CD4-positive, alpha-beta T cell treated with Interleukin-17A for 4 hours (primary cell): Measurements from ENCODE around the gene RMRP.
"Not testable (repeated sequence)": the region's sequence is repeated elsewhere in the genome, so short reads cannot be mapped to it uniquely, and the experiment has no call there.

Source experiments
- DNase-seq: peaks from one replicate; pipeline ENCODE4 v3.0.0-alpha.2; 2020; ENCODE audit warnings: mixed read lengths

The RMRP gene

DNA sequence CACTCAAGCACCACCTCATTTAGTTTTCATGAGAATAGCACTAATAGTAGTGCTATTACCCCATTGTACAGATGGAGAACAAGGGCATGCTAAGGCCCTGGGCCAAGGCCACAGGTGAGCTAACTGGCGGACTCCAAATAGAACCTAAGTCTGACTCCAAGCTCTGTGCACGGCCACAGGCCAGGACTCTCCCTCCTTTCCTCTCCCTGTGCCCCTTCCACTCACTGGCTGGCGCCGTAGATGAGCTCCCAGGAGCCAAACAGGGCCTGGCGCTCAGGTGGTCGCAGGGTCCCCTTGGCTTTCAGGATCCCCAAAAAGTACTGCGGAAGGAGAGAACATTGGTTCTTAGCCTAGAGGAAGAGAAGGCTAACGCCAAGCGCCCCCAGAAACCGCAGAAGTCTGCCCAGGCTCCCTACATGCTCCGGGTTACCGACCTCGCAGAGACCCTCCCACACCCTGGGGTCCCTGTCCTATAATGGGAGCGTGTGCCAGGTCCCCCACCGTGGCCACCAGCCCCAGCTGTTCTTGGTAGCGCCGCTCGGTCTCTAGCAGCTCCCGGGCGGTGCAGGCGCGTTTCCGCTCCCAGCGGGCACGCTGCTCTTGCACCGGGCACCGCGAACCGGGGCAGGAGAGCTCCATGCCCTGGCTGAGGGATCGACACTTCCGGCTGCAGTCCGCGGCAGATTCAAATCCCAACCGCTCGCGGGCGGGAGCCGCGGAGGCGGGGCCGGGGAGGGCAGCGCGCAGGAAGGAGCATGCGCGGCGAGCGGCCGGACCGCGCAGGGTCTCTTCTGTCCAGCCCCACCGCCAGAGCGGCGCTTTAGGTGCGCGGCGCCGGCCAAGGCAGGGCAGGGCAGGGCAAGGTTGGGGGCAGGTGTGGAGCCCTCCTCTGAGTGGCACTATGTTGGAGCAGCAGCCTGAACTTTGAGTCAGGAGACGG lies 7.0 kb upstream of the RMRP start, which contains the start of gene ARHGEF39:
TSS of gene ARHGEF39 (minus strand) at position 665 of the 940 bp plus-strand sequence. CDS start at position 639, 26 bp downstream.
- peak; percentile 71 for DNase-seq

DNA sequence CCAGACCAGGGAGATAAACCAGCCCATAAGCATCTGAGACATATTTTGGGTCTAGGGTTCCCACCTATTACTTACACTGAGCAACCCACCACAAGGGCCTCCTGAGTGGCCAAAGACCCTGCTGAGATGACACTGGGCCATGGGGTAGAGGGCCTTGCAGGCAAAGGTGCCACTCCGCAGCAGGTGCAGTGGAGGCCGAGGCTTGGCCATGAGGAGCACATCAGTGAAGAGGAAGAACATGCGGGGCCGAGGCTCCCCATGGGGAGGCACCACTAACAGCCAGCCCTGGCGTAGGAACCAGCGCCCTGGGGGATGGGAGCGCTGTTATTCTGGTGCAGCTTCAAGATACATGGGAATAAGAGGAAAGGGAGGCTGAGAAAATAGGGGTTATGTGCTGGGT lies 4.6 kb upstream of the RMRP start:
- DNase-seq: no peak

DNA sequence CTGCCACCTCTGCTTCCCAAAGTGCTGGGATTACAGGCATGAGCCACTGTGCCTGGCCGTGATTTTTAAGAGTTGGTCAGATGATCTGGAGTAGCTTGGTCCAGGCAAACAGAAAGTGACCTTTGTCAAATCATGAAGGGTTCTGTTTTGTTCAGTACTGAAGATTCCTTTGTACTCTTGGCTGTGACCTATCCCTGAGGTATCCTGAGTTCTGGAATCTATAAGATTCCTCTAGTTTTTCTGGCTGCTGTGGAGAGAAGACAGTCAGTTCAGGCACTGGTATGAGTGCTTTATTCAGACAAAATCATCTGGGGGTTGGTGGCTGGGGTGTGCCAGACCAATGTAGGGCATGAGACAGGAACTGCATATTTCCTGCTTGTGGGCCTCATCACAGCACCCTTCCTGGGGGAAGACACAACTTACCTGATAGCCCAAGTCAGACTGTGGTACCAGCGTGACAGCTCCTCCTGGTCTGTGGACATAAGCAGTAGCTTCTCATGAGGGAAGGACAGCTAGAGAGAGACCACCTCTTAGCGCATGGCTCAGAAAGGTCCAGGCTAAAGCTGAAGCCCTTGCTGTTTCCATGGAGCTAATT lies 4.0 kb upstream of the RMRP start:
- DNase-seq: peak; percentile 69

DNA sequence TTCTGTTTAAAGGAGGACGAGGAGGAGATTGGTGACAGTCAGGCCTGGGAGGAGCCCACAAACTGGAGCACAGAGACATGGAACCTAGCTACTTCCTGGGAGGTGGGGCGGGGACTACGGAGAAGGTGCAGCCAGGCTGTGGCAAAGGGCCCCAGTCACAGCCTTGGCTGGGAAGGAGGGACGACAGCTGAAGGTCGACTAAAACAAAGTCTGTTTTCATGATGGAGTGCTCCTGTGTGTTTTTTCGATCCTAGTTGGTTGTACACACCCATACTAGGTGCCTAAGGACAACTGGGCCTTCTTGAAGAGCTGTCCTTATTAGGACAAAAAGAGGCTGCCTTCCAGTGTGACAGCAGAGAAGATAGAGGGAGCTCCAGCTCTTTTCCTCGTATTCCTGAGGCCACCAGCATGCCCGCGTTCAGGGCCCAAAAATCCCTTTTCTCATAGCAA lies 3.2 kb upstream of the RMRP start:
- no peak for DNase-seq

DNA sequence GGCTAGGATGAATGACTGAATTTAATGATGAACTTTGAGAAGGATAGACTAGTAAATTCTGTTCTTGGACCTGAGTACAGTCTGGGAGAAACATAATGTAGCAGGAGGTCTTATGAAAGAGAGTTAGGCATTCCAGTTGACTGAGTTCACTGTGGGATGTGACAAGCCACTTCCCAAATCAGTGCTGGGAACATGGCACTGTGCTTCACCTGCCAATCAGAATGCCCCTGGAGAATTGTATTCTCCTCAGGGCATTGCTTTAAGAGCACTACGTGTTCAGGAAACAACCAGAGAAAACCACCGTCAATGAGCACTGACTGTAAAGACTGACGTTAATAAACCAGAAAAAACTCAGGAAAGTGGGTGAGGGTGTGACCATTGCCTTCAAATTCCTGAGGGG lies 1.5 kb upstream of the RMRP start:
- no peak for DNase-seq

DNA sequence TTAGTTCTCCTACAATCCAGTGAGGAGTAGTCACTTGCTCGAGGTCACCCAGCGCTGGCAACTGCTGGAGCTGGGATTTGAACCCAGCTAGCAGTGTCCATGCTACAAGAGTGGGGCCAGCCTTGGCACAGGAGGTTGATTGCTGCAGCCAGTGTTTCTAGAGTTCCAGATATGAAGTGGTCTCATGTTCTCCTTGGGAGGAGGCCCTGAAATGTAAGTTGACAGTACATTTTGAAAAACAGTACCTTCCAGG lies 1.1 kb upstream of the RMRP start:
- DNase-seq: no peak

DNA sequence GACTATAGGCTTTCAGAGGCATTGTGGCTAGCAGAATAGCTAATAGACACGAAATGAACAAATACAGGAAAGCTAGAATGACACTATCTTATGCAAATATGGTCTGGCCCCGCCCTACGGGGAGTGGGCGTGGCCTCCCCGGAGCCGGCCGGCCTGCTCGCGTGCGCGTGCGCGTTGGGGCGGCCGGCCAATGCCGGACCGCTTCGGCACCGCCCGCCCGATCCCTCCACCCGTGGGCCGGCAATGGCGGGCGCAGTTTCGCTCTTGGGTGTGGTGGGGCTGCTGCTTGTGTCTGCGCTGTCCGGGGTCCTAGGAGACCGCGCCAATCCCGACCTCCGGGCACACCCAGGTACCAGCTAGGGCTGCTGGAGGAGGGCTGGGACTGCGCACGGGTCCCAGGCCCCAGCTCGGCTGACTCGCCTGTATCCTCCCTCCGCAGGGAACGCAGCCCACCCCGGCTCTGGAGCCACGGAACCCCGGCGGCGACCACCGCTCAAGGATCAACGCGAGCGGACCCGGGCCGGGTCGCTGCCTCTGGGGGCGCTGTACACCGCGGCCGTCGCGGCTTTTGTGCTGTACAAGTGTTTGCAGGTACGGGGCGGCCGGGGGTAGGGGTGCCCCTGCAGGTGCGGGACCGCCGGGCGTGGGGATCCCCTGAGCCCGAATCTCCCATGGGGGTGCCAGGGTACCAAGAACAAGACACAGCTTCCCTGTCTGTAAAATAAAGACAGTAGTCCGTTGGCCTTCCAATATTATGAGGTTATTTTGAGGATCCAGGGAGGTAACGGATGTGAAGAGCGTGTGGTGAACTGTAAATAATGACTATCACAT lies 533 bp upstream of the RMRP start, which contains the start of gene CCDC107:
TSS of gene CCDC107 (plus strand) at position 156 of the 831 bp plus-strand sequence. CDS start at position 244, 88 bp downstream.
- peak; percentile 86 for DNase-seq

DNA sequence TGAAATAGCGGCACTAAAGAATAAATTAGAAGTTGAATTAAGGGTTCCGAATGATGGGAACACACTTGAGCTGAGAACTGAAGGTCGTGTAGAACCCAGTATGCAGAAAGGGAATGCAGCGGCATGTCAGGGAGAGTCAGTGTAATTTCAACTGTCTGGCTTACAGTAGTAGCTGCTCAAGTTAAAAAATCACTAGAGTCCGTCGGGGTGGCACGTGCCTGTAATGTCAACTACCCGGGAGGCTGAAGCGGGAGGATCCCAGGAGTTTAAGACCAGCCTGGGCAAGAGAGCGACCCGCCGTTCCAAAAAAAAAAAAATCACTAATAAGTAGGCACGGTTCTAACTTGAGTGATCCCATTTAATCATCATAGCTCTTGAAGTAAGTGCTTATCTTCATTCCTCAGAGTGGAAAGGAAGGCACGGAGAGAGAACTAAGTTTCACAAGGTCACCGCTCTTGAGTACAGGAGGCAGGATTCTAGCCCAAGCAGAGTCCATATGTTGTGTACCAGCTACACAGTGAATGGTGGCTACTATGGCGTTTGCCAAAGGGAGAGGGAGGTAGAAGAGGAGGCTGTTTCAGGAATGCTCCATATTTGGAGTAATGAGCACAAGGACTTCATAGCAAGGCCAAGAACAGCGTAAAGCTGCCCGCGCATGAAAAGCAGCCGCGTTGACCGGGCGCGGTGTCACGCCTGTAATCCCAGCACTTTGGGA lies 831 bp downstream of the RMRP start:
- no peak for DNase-seq

DNA sequence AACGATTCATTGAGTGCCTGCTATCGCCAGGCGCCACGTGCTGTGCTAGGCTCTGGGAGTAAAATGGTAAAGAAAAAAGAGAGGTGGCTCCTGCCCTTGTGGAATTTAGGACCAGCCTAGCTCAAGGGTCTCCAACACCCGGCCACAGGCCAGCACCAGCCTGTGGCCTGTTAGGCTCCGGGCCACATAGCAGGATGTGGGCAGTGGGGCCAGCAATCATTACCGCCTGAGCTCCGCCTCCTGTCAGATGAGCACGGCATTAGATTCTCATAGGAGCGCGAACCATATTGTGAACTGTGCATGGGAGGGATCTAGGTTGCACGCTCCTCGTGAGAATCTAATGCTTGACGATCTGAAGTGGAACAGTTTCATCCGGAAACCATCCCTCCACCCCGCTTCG lies 1.5 kb downstream of the RMRP start:
- no peak for DNase-seq

DNA sequence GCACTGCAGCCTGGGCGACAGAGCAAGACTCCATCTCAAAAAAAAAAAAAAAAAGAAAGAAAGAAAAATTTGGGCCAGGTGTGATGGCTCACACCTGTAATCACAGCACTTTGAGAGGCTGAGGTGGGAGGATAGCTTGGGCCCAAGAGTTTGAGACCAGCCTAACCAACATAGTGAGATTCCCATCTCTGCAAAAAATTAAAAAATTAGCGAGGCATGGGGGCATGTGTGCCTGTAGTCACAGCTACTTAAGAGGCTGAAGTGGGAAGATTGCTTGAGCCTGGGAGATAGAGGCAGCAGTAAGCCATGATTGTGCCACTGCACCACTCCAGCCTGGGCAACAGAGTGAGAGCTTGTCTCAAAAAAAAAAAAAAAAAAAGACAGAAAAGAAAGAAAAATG lies 4.2 kb downstream of the RMRP start:
- no peak for DNase-seq

DNA sequence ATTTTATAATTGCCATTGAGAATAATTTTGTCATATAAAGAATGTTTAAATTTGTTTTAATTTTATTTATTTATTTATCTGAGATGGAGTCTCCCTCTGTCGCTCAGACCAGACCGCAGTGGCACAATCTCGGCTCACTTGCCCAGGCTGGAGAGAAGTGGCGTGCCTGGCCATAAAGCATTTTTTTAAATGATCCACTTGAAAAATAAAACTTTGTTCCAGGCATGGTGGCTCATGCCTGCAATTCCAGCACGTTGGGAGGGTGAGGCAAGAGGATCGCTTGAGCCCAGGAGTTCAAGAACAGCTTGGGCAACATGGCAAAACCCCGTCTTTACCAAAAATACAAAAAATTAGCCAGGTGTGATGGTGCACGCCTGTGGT lies 5.0 kb downstream of the RMRP start:
- DNase-seq: no peak

DNA sequence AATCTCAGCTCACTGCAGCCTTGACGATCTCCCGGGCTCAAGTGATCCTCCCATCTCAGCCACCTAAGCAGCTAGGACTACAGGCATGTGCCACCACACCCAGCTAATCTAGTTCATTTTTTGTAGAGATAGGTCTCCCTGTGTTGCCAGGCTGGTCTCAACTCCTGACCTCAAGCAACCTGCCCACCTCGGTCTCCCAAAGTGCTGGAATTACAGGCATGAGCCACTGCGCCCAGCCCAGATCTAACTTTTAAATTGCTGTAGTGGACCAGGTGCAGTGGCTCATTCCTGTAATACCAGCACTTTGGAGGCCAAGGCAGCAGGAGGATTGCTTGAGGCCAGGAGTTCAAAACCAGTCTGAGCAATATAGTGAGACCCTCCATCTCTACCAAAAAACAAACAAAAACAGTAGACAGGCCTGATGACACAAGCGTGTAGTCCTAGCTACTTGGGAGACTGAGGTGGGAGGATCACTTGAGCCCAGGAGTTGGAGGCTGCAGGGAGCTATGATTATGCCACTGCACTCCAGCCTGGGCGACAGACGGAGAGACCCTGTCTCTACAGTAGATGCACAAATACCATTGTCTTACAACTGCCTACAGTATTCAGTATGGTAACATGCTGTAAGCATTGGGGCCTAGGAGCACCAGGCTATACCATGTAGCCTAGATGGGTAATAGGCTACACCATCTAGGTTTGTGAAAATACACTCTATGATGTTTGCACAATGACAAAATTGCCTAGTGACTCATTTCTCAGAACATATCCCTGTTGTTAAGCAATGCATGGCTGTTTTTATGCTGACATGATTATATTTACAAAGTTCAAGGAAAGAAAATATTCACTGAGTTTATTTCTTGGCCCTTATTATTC lies 5.6 kb downstream of the RMRP start:
- DNase-seq: no peak

DNA sequence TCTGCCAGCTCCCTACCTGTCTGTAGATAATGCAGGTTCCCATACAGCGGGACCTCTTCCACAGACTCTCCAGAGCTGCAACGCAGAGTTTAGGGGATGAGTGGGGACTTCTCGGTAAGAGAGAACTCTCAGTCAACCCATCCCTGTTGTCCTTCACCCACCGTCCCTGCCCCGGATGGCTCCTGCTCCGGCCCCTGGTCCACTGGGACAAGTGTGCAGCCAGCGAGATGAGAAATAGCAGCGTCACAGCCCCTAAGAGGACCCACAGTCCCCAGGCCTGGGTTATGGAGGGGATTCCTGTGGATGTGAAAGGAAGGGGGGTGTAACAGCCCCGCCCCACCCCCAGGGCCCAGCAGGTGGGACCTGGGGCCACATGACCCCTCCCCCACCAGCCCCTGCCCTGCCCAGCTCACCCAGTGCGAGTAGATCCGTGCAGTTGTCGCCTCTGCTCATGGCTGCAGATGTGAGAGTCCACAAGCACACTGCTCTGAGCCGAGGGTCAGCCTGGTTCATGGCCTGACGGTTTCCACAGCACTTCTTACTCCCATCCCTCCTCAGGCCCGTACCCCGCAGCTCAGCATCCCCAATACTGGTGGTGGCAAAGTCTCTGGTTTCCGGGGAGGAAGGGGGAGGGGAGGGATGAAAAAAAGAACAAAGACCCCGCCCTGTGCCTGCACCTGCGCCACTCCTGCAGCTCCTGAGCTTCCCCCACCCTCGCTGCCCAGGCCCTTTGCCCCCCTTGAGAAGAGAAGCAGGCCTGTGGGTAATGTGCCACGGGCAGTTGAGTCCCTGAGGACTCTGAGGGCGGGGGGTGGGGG lies 7.3 kb downstream of the RMRP start, which contains the start of gene SIT1:
TSS of gene SIT1 (minus strand) at position 591 of the 818 bp plus-strand sequence. CDS start at position 513, 78 bp downstream.
- peak; percentile 67 for DNase-seq

DNA sequence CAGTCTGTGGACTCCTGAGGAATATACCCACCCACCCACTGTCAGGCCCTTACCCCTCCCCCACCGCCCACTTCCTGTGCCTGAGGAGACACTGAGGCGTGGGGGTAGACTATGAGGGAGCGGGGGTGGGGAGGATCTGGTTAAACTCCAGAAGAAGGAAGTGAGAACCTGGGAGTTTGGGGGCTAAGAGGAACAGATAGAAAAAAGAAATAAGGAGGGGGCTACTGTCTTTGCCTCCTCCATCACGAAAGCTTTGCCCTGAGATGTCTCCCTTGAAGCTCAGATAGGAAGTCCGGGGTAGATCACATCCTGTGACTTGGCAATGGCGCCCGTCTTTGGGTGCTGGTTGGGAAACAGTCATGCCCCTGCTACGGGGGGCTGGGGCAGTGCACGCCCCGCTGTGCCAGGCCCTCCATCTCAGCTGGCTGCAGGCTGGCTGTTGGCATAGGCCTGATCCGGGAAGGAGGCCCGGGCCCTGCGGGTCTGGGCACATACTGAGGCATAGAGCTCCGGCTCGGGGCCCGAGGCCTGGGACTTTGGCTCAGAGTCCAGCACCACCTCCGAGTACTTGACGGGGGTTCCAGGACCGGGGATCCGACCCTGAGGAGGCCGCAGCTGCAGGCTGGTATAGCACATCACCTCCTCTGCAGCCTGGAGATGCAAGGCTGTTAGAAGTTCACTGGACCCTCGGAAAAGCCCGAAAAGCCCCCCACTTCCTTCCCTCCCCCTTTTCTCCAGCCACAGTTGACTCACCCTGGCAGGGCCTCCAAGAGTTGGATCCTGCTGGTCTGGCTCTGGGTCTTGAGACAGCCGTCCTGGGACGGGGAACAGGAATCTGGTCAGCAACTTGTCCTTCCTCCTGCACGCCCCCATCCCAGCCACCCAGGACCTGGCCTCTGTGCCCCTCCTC lies 8.1 kb downstream of the RMRP start:
- peak; percentile 73 for DNase-seq

DNA sequence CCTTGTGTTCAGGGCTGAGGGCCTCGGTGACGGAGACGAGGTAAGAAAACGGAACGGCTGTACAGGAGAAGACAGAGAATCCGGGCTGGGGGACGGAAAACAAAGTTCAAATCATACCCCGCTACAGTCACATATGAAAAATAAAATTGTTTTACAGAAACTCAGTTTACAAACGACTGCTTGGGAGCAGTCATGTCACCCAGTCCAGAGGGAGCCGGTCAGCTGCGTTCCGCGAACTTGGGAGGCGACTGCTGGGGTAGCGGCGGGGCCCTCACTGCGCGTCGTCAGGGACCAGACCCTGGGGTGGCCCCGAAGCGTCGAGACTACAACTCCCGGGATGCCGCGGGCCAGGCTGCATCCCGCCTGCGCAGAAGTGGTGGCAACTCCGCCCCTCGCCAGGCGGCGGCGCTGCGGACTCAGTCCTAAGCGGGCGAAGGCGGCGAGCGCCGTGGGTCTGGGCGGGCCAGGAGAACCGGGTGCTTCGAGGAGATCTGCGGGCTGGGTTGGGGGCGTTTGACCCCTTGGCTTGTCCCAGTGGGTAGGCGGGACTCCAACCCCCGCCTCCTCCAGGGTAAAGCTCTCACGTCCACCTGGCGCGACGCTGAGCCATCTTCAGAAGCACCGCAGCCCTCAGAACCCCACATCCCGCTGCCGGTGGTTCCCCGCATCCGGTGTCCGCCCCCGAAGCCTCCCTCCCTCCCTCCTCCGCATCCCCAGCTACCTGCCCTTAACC lies 11.1 kb downstream of the RMRP start:
- peak; percentile 91 for DNase-seq

DNA sequence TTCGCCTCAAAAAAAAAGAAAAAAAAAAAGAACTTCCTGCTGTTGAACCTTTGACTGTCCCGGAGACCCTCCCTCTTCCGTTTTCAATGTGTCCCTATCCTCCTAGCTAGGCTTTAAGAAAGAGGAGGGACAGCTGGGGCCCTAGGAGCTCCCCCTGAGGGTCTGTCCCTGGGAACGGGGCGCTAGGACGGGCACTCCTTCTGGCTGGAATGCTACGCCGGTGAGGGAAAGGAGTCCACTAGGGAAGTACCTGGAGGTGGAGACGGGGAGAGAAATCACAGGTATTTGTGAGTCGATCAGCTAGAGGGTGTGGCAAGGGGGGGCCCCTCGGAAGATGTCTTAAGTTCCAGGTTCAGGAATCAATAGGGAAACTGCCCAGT lies 11.7 kb downstream of the RMRP start:
- DNase-seq: no peak

DNA sequence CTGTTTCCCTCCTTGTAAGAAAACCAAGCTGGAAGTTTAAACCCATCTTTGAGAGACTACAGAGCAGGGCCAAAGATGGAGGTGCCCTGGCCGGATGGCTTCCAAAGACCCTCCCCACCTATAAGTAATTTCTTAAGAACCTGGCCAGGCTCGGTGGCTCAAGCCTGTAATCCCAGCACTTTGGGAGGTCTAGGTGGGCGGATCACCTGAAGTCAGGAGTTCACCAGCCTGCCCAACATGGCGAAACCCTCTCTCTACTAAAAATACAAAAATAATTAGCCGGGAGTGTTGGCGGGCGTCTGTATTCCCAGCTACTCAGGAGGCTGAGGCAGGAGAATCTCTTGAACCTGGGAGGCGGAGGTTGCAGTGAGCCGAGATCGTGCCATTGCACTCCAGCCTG lies 12.1 kb downstream of the RMRP start:
- not testable (repeated sequence) for DNase-seq

DNA sequence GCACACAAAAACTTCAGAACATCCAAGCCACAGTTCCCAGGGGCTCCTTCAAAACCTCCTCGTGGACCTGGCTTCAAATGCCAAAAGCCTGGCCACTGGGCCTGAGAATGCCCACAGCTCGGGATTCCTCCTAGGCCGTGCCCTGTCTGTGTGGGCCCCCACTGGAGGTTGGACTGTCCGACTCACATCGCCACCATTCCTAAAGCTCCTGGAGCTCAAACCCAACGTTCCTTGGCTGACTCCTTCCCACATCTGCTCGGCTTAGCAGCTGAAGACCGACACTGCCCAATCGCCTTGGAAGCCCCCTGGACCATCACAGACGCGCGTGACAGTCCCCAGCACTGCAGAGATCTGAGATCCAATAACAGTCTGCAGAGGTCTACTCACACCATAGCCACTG lies 14.8 kb downstream of the RMRP start:
- no peak for DNase-seq

DNA sequence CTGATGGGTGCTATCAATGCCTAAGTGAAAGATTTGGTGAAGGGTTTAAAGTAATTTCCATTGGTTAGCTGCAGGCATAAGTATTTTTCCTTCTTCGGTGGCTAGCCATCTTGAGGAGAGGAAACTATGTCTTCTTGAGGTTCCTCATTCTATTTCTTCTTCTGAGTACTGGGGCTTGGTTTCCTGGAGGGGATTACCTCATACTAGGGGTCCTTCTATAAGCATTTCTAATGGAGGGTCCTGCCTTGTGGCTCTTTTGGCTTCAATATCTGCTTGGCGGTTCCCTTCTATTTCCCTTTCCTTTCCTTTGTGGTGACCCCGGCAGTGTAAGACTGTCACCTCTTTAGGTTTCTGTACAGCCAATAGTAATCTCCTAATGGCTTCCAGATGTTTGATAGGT lies 16.3 kb downstream of the RMRP start:
- not testable (repeated sequence) for DNase-seq
